H1 (cell line): Measurements from ENCODE around the gene MYH11. TPM values are rescaled to one million over a fixed set of nuclear protein-coding genes. Genes with fewer than 3 reads are reported as not detected.

Experiments
- BCL11A ChIP-seq, 2 experiments: IDR thresholded peaks; one replicate each; pipeline ENCODE4 v1.6.1; 2011; ENCODE audit warnings: low read depth in 2 of 2, low read length in 2 of 2, mild to moderate bottlenecking in 2 of 2
- CEBPB ChIP-seq: IDR thresholded peaks from 2 replicates; pipeline ENCODE4 v1.6.1; 2012; ENCODE audit warnings: low read depth, low read length
- CHD1 ChIP-seq: IDR thresholded peaks from 2 replicates; pipeline ENCODE4 v1.6.1; 2012; ENCODE audit warnings: low read depth, low read length, improper control_type of control experiment
- HDAC6 ChIP-seq: IDR thresholded peaks from one replicate; pipeline ENCODE4 v1.7.1; 2012; ENCODE audit warnings: low read depth, mild to moderate bottlenecking, inconsistent platforms, low read length, moderate library complexity
- JUND ChIP-seq: IDR thresholded peaks from 2 replicates; pipeline ENCODE4 v1.6.1; 2011; ENCODE audit warnings: mild to moderate bottlenecking, improper control_type of control experiment, low read length
- NANOG ChIP-seq: IDR thresholded peaks from 2 replicates; pipeline ENCODE4 v1.6.1; 2011; ENCODE audit warnings: low read length, low read depth, mild to moderate bottlenecking, inconsistent platforms; ENCODE audit not compliant: insufficient read depth, poor library complexity, severe bottlenecking
- NRF1 ChIP-seq: IDR thresholded peaks from 2 replicates; pipeline ENCODE4 v1.6.1; 2011; ENCODE audit warnings: mild to moderate bottlenecking, low read depth, low read length, improper control_type of control experiment
- RAD21 ChIP-seq, 2 experiments: IDR thresholded peaks in 1 of 2; conservative IDR thresholded peaks in 1 of 2; 2 replicates each; pipeline ENCODE4 v1.6.1; 2011; ENCODE audit warnings: low read depth in 2 of 2, low read length in 2 of 2, improper control_type of control experiment in 1 of 2, inconsistent platforms in 1 of 2, mild to moderate bottlenecking in 1 of 2, moderate library complexity in 1 of 2
- SAP30 ChIP-seq: fragments of 300-600 bp; sonication (generic); IDR thresholded peaks from 2 replicates; pipeline ENCODE4 v1.7.1; 2012; ENCODE audit warnings: low read length, moderate library complexity, mild to moderate bottlenecking, inconsistent platforms; ENCODE audit not compliant: insufficient read depth, insufficient replicate concordance
- SIRT6 ChIP-seq: IDR thresholded peaks from one replicate; pipeline ENCODE4 v1.7.1; 2012; ENCODE audit warnings: low read length, inconsistent platforms
- SP1 ChIP-seq: IDR thresholded peaks from 2 replicates; pipeline ENCODE4 v1.6.1; 2011; ENCODE audit warnings: low read depth, low read length
- SRF ChIP-seq: IDR thresholded peaks from 2 replicates; pipeline ENCODE4 v1.6.1; 2011; ENCODE audit warnings: mild to moderate bottlenecking, low read depth, low read length, moderate library complexity
- polyA plus RNA-seq, 7 experiments: library from polyadenylated mRNA; depleted of rRNA in 3 of 7; stranded (reverse) in 5 of 7; unstranded in 2 of 7; fragments of >200 nt in 5 of 7; fragments of 200-250 nt in 2 of 7; gene quantifications; 1 replicate in 5 of 7; 2 replicates in 1 of 7; 4 replicates in 1 of 7; pipeline versions ENCODE4 v1.2.1 to v1.2.3, GENCODE V29; 2011 to 2013; ENCODE audit warnings: missing spikeins in 2 of 7, mixed read lengths in 2 of 7
- total RNA-seq: library from RNA; stranded (reverse); fragmentation: NEBNext Ultra II Directional; extraction: Animal tissue kit (Norgen Biotek cat#: 25700); gene quantifications from 2 replicates; pipeline ENCODE4 v1.2.1, GENCODE V29; 2021
- TF ChIP-seq, protein P1 (sequence below): fragments of 300-600 bp; sonication (generic); IDR thresholded peaks from 2 replicates; pipeline ENCODE4 v1.7.1; 2012; ENCODE audit warnings: low read length, moderate library complexity, mild to moderate bottlenecking, inconsistent platforms; ENCODE audit not compliant: insufficient replicate concordance

The MYH11 gene
- total and polyA plus RNA-seq, 2 of the 8 experiments (the other 6 are each of a cell fraction or from before 2014, with no cell fraction given) = 0.11 to 0.78 TPM

DNA sequence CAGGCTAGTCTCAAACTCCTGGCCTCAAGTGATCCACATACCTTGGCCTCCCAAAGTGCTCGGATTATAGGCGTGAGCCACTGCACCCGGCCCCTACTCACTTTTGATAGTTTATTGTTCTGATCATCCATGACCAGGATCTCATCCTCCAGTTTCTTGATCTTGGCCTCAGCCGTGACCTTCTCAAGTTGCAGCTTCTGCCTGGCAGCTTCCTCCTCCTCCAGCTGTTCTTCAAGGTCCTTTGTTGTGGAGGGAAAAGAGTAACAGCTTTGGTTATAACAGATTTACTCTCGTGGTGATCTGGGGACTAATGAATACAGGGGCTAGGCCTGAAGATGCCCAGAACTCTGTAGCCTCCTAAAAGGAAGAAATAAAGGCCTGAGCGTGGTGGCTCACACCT lies 116.9 kb downstream of the MYH11 start (continued):
- TF ChIP-seq, protein P1, sequence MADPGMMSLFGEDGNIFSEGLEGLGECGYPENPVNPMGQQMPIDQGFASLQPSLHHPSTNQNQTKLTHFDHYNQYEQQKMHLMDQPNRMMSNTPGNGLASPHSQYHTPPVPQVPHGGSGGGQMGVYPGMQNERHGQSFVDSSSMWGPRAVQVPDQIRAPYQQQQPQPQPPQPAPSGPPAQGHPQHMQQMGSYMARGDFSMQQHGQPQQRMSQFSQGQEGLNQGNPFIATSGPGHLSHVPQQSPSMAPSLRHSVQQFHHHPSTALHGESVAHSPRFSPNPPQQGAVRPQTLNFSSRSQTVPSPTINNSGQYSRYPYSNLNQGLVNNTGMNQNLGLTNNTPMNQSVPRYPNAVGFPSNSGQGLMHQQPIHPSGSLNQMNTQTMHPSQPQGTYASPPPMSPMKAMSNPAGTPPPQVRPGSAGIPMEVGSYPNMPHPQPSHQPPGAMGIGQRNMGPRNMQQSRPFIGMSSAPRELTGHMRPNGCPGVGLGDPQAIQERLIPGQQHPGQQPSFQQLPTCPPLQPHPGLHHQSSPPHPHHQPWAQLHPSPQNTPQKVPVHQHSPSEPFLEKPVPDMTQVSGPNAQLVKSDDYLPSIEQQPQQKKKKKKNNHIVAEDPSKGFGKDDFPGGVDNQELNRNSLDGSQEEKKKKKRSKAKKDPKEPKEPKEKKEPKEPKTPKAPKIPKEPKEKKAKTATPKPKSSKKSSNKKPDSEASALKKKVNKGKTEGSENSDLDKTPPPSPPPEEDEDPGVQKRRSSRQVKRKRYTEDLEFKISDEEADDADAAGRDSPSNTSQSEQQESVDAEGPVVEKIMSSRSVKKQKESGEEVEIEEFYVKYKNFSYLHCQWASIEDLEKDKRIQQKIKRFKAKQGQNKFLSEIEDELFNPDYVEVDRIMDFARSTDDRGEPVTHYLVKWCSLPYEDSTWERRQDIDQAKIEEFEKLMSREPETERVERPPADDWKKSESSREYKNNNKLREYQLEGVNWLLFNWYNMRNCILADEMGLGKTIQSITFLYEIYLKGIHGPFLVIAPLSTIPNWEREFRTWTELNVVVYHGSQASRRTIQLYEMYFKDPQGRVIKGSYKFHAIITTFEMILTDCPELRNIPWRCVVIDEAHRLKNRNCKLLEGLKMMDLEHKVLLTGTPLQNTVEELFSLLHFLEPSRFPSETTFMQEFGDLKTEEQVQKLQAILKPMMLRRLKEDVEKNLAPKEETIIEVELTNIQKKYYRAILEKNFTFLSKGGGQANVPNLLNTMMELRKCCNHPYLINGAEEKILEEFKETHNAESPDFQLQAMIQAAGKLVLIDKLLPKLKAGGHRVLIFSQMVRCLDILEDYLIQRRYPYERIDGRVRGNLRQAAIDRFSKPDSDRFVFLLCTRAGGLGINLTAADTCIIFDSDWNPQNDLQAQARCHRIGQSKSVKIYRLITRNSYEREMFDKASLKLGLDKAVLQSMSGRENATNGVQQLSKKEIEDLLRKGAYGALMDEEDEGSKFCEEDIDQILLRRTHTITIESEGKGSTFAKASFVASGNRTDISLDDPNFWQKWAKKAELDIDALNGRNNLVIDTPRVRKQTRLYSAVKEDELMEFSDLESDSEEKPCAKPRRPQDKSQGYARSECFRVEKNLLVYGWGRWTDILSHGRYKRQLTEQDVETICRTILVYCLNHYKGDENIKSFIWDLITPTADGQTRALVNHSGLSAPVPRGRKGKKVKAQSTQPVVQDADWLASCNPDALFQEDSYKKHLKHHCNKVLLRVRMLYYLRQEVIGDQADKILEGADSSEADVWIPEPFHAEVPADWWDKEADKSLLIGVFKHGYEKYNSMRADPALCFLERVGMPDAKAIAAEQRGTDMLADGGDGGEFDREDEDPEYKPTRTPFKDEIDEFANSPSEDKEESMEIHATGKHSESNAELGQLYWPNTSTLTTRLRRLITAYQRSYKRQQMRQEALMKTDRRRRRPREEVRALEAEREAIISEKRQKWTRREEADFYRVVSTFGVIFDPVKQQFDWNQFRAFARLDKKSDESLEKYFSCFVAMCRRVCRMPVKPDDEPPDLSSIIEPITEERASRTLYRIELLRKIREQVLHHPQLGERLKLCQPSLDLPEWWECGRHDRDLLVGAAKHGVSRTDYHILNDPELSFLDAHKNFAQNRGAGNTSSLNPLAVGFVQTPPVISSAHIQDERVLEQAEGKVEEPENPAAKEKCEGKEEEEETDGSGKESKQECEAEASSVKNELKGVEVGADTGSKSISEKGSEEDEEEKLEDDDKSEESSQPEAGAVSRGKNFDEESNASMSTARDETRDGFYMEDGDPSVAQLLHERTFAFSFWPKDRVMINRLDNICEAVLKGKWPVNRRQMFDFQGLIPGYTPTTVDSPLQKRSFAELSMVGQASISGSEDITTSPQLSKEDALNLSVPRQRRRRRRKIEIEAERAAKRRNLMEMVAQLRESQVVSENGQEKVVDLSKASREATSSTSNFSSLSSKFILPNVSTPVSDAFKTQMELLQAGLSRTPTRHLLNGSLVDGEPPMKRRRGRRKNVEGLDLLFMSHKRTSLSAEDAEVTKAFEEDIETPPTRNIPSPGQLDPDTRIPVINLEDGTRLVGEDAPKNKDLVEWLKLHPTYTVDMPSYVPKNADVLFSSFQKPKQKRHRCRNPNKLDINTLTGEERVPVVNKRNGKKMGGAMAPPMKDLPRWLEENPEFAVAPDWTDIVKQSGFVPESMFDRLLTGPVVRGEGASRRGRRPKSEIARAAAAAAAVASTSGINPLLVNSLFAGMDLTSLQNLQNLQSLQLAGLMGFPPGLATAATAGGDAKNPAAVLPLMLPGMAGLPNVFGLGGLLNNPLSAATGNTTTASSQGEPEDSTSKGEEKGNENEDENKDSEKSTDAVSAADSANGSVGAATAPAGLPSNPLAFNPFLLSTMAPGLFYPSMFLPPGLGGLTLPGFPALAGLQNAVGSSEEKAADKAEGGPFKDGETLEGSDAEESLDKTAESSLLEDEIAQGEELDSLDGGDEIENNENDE = no peak
- TF ChIP-seq SAP30 (no peak), CEBPB (no peak), CHD1 (no peak), RAD21 (IDR thresholded peaks at IDR 0.05 in 1 of 2, conservative IDR thresholded peaks at IDR 0.05 in 1 of 2; ENCODE audit: low read depth in 2 of 2, low read length in 2 of 2) (no peak), SP1 (no peak), SIRT6 (no peak), JUND (no peak), BCL11A (IDR thresholded peaks at IDR 0.05; ENCODE audit: low read depth in 2 of 2, low read length in 2 of 2) (no peak), NRF1 (no peak), HDAC6 (no peak), SRF (no peak), NANOG (no peak)
